Sigmoid colon (tissue), 4 donors: ENCODE measurements around the gene GMNC.

Experiments used
- EP300 ChIP-seq, 4 donors: sonication (generic); formaldehyde crosslinking; IDR thresholded peaks; one replicate each; pipeline ENCODE4 v1.6.1; 2017; ENCODE audit warnings: antibody characterized with exemption in 4 of 4
- POLR2A ChIP-seq, 2 donors: fragments of 450-650 bp; IDR thresholded peaks; one replicate each; pipeline ENCODE4 v1.6.1; 2016; ENCODE audit warnings: antibody characterized with exemption in 2 of 2, mild to moderate bottlenecking in 2 of 2, moderate library complexity in 2 of 2
- POLR2AphosphoS5 ChIP-seq, 4 donors: sonication (generic); formaldehyde crosslinking; IDR thresholded peaks; one replicate each; pipeline ENCODE4 v1.6.1; 2017; ENCODE audit warnings: antibody characterized with exemption in 4 of 4
- TF ChIP-seq, protein P1 (sequence below), 4 experiments: fragments of 450-650 bp in 3 of 4; fragments of 200-600 bp in 1 of 4; IDR thresholded peaks; one replicate each; pipeline ENCODE4 v1.5.1; 2016 to 2019; ENCODE audit warnings: antibody characterized with exemption in 4 of 4, mild to moderate bottlenecking in 3 of 4, moderate library complexity in 2 of 4

DNA sequence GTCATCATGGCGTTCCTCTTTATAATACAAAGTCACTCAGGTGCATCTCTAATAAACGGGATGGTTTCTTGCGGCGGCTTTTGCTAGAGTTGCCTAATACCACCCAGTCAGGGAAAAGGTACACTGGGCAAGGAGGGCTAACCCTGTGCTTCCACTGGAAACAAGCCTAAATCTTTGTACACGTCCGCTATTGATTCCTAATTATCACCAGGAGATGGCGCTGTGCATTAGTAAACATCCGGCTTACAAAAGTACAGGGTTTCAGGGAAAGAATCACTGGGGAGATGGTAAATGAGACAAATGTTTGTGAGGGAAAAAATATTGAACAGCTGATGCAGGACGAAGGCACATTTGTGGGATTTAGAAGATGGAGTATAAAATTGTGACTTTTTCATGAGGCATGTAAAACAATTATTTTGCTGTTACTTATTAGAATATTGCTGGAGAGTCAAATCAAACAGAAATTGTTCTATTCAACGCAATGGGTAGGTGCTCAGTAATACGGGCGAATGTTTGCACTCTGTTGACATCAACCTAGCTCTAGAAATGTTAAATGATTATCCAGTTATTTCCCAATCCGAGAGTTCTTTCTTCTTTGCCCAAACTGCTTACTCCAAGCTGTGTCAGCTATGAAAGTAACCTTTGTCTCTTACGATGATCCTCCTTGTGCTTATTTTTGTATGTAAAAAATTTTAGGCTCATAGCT is 50.6 kb downstream of the GMNC start:
- TF ChIP-seq, protein P1, sequence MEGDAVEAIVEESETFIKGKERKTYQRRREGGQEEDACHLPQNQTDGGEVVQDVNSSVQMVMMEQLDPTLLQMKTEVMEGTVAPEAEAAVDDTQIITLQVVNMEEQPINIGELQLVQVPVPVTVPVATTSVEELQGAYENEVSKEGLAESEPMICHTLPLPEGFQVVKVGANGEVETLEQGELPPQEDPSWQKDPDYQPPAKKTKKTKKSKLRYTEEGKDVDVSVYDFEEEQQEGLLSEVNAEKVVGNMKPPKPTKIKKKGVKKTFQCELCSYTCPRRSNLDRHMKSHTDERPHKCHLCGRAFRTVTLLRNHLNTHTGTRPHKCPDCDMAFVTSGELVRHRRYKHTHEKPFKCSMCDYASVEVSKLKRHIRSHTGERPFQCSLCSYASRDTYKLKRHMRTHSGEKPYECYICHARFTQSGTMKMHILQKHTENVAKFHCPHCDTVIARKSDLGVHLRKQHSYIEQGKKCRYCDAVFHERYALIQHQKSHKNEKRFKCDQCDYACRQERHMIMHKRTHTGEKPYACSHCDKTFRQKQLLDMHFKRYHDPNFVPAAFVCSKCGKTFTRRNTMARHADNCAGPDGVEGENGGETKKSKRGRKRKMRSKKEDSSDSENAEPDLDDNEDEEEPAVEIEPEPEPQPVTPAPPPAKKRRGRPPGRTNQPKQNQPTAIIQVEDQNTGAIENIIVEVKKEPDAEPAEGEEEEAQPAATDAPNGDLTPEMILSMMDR (IDR thresholded peaks at IDR 0.05), result peak in 1 of 4 experiments; percentile 29
- TF ChIP-seq POLR2A (IDR thresholded peaks at IDR 0.05) (no peak), POLR2AphosphoS5 (IDR thresholded peaks at IDR 0.05) (no peak), EP300 (IDR thresholded peaks at IDR 0.05) (no peak)
